Subcutaneous abdominal adipose tissue (tissue), 5 donors: ENCODE results near the gene GJD3.
A peak's percentile ranks its signal among the peaks of the same experiment; 100 is the strongest.
"Not testable (repeated sequence)": the region's sequence is repeated elsewhere in the genome, so short reads cannot be mapped to it uniquely, and the experiment has no call there.

Experiments
- H3K27ac ChIP-seq: one replicate; pipeline ENCODE4 v1.7.0; 2013; ENCODE audit warnings: low read depth, mild to moderate bottlenecking, inconsistent platforms, low read length, moderate library complexity
- H3K27me3 ChIP-seq, 5 donors: one replicate each; pipeline ENCODE4 v1.7.0; 2013; ENCODE audit warnings: low read length in 5 of 5, inconsistent platforms in 1 of 5; ENCODE audit not compliant: control insufficient read depth in 5 of 5, insufficient read depth in 4 of 5
- H3K36me3 ChIP-seq, 5 donors: one replicate each; pipeline ENCODE4 v1.7.0; 2013; ENCODE audit warnings: low read length in 5 of 5; ENCODE audit not compliant: control insufficient read depth in 5 of 5, insufficient read depth in 5 of 5
- H3K4me1 ChIP-seq, 5 donors: one replicate each; pipeline ENCODE4 v1.7.0; 2013; ENCODE audit warnings: low read length in 5 of 5, mild to moderate bottlenecking in 3 of 5, moderate library complexity in 1 of 5; ENCODE audit not compliant: control insufficient read depth in 5 of 5, insufficient read depth in 5 of 5
- H3K4me3 ChIP-seq, 5 donors: one replicate each; pipeline ENCODE4 v1.7.0; 2013; ENCODE audit warnings: low read length in 5 of 5, low read depth in 1 of 5
- H3K9ac ChIP-seq, 5 donors: one replicate each; pipeline ENCODE4 v1.7.0; 2013; ENCODE audit warnings: low read length in 5 of 5, mild to moderate bottlenecking in 4 of 5, moderate library complexity in 3 of 5
- H3K9me3 ChIP-seq, 5 donors: one replicate each; pipeline ENCODE4 v1.7.0; 2013; ENCODE audit warnings: low read length in 5 of 5; ENCODE audit not compliant: control insufficient read depth in 5 of 5
- donor health status: healthy.
- donor health status: healthy.
- donor health status: healthy.
- donor health status: healthy.
- donor health status: healthy.

Gene GJD3

DNA sequence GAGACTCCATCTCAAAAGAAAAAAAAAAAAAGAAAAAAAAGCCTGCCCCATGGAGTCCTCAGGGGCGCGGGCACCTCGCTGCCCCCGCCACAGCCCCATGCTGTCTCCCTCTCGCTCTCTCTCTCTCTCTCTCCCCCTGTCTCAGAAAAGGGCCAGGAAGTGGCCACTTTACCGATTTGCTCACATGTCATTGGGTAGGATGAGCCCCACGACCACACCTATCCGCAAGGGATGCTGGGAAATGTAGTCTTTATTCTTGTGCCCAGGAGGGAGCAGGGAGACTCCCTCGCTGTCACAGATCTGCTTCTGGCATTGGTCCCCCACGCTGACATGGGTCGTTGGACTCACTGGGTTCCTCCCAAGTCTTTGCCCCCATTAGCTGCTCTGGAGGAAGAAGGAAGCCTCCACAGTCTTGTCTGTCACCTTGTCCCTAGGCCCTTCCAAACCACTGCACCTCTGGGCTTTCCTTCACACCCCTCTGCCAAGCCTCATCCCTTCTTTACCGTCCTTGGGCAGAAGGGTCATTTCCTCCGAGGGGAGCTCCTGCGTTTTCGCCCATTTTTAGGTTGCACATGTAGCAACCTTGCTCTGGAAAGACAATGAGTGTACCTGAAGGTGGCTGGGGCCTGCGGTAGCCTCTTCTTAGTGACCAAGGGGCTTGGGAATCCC is 6.9 kb upstream of the GJD3 start:
- H3K9ac ChIP-seq, result no peak overlapping the region
- no peaks in the 10 kb centered on the region for H3K4me1 ChIP-seq
- H3K9me3 ChIP-seq, result no peaks in the 10 kb centered on the region
- H3K27ac ChIP-seq, result no peak overlapping the region
- no peak overlapping the region for H3K4me3 ChIP-seq
- H3K27me3 ChIP-seq, result peaks cover 0 to 10% (median 2%) of the 10 kb centered on the region in 5 donors
- H3K36me3 ChIP-seq, result no peaks in the 10 kb centered on the region

DNA sequence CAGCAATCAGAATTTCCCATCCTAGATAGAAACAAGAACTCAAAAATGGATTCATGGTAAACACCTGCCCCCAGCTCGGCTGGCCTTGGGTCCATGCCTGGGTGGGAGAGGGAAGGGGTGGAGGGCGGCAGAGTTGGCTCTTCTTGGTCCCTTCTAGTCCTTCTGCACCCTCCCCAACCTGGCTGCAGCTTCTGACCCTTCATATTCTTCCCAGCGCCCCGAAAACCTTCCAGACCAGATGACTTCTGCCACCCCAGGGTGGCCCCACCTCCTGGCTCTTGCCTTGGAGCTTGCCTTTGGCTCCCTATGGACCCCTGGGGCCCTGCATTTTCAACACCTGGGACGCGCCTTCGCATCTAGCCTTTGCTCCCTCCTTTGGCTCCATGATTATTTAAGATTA is 5.4 kb upstream of the GJD3 start:
- Histone ChIP-seq H3K4me1 (no peaks in the 10 kb centered on the region), H3K27me3 (peaks cover 0 to 9% (median 5%) of the 10 kb centered on the region in 5 donors), H3K4me3 (no peak overlapping the region), H3K36me3 (no peaks in the 10 kb centered on the region), H3K9ac (no peak overlapping the region), H3K9me3 (no peaks in the 10 kb centered on the region), H3K27ac (no peak overlapping the region)

DNA sequence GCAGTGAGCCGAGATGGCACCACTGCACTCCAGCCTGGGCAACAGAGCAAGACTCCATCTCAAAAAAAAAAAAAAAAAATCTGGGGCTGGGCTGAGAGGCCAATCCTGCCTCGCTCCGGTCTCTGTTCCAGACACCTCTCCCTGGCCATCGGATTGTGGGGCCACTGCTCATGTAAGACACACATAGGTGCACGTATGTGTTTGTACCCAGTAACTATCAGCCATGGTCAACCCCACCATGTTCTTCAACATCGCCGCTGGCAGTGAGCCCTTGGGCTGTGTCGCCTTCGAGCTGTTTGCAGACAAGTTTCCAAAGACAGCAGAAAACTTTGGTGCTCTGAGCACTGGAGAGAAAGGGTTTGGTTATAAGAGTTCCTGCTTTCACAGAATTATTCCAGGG is 3.2 kb upstream of the GJD3 start:
- not testable (repeated sequence) for H3K9ac ChIP-seq, H3K4me3 ChIP-seq, H3K27ac ChIP-seq, H3K36me3 ChIP-seq, H3K9me3 ChIP-seq
- Histone ChIP-seq H3K27me3 (peaks cover 0 to 12% (median 5%) of the 10 kb centered on the region in 5 donors), H3K4me1 (peaks cover 0 to 18% (median 15%) of the 10 kb centered on the region in 5 donors)

DNA sequence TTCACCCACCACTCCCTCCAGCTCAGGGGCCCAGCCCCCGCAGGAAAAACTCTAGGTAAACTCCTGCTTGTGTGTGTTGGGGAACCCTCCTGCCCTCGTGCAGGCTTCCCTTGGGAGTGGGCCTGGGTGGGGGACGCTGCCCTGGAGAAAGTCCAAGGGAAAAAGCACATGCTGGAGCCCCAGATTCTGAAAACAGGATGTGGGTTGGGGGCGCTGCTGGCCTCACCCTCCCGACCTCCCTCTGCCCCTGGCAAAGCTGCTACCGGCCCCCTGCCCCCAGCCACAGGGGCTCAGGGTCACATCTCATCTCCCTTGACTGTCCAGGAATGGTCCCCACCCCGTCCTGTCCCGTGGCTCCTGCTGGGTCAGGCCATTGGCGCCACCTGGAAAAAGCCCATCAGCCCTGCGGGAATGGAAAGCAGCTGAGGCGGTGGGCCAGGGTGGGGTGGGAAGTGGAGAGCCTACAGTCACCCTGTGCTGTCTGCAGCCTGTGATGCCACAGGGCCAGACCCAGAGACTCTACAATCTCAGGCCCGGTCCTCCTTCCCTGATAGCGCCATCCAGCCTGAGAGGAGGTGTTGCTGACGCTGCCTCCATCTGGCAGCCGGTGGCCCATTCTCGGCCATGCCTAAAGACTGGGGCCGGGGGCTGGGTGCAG is 2.5 kb upstream of the GJD3 start:
- no peaks in the 10 kb centered on the region for H3K36me3 ChIP-seq
- no peak overlapping the region for H3K9ac ChIP-seq
- H3K4me3 ChIP-seq, result no peak overlapping the region
- H3K9me3 ChIP-seq, result no peaks in the 10 kb centered on the region
- peaks cover 0 to 14% (median 12%) of the 10 kb centered on the region in 5 donors for H3K27me3 ChIP-seq
- H3K27ac ChIP-seq, result no peak overlapping the region
- peaks cover 0 to 25% (median 15%) of the 10 kb centered on the region in 5 donors for H3K4me1 ChIP-seq

GRCh38 chr17:40366076-40366860 is 1.7 kb upstream of the GJD3 start:
- H3K9me3 ChIP-seq, result no peaks in the 10 kb centered on the region
- no peak overlapping the region for H3K4me3 ChIP-seq
- H3K9ac ChIP-seq, result no peak overlapping the region
- H3K36me3 ChIP-seq, result no peaks in the 10 kb centered on the region
- H3K27ac ChIP-seq, result no peak overlapping the region
- peaks cover 0 to 16% (median 12%) of the 10 kb centered on the region in 5 donors for H3K27me3 ChIP-seq
- H3K4me1 ChIP-seq, result peaks cover 0 to 26% (median 15%) of the 10 kb centered on the region in 5 donors

DNA sequence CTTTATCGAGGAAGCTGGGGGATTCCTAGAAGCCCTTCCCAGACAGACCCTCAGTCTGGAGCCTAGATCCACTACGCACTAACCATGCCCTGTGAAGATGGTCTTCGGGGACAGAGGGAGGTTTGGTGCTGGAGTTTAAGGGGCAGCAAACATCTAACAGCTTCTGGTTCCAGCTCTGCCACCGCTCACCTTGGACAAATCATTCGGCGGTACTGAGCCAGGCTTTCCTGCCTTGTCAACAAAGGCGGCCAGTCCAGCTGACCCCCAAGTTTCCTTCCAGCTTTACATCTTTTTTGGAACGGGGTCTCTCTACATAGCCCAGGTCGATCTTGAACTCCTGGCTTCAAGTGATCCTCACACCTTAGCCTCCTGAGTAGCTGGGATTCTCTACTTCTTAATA is 369 bp upstream of the GJD3 start:
- H3K9me3 ChIP-seq, result no peaks in the 10 kb centered on the region
- H3K27ac ChIP-seq, result no peak overlapping the region
- H3K4me1 ChIP-seq, result peaks cover 0 to 26% (median 15%) of the 10 kb centered on the region in 5 donors
- no peaks in the 10 kb centered on the region for H3K36me3 ChIP-seq
- H3K4me3 ChIP-seq, result no peak overlapping the region
- no peak overlapping the region for H3K9ac ChIP-seq
- H3K27me3 ChIP-seq, result peaks cover 0 to 16% (median 12%) of the 10 kb centered on the region in 5 donors

- Histone ChIP-seq H3K4me3 (peak overlapping the region in 4 of 5 donors; percentile 62 to 75 (median 73)), H3K36me3 (no peaks in the 10 kb centered on the region), H3K27me3 (peaks cover 0 to 16% (median 12%) of the 10 kb centered on the region in 5 donors), H3K4me1 (peaks cover 0 to 30% (median 19%) of the 10 kb centered on the region in 5 donors), H3K9me3 (no peaks in the 10 kb centered on the region), H3K9ac (peak overlapping the region in 1 of 5 donors; percentile 30), H3K27ac (no peak overlapping the region)
Observed at GRCh38 chr17:40363111-40363827, 1.3 kb downstream of the GJD3 start.

DNA sequence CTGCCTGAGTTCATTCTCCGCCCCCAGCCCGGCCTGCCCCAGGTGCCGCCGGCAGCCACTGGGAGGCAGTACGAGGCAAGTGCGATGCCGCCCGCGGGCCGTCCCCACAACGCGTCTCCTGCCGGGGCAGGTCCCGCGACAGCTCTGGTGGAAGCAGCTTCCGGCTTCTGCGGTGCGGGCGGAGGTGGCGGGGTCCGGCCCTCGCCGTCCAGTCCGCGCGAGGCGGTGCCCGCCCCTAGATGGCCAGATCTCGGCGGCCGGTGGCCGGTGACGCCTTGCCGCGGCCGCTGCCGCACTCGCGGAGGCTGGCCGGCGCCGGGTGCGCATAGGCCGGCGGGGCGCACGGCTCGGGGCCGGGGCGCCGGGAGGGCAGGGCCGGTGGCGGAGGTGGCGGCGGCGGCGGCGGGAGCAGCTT is 1.8 kb downstream of the GJD3 start:
- H3K36me3 ChIP-seq, result no peaks in the 10 kb centered on the region
- H3K9ac ChIP-seq, result no peak overlapping the region
- H3K4me1 ChIP-seq, result peaks cover 0 to 30% (median 19%) of the 10 kb centered on the region in 5 donors
- no peaks in the 10 kb centered on the region for H3K9me3 ChIP-seq
- peak overlapping the region in 4 of 5 donors; percentile 47 to 75 (median 73) for H3K4me3 ChIP-seq
- no peak overlapping the region for H3K27ac ChIP-seq
- peaks cover 0 to 16% (median 12%) of the 10 kb centered on the region in 5 donors for H3K27me3 ChIP-seq

- no peaks in the 10 kb centered on the region for H3K9me3 ChIP-seq
- peak overlapping the region in 4 of 5 donors; percentile 47 to 75 (median 73) for H3K4me3 ChIP-seq
- H3K9ac ChIP-seq, result no peak overlapping the region
- no peaks in the 10 kb centered on the region for H3K36me3 ChIP-seq
- peaks cover 0 to 16% (median 12%) of the 10 kb centered on the region in 5 donors for H3K27me3 ChIP-seq
- peaks cover 0 to 30% (median 19%) of the 10 kb centered on the region in 5 donors for H3K4me1 ChIP-seq
- H3K27ac ChIP-seq, result no peak overlapping the region
Observed at GRCh38 chr17:40361925-40362695, 2.4 kb downstream of the GJD3 start.
